Measurements from ENCODE around the gene SOCS2. TPM values are rescaled to one million over a fixed set of nuclear protein-coding genes. Genes with fewer than 3 reads are reported as not detected.

SOCS2 gene
- total and polyA plus RNA-seq, 11 donors: 9.2 to 46.5 (median 19.0) TPM

DNA sequence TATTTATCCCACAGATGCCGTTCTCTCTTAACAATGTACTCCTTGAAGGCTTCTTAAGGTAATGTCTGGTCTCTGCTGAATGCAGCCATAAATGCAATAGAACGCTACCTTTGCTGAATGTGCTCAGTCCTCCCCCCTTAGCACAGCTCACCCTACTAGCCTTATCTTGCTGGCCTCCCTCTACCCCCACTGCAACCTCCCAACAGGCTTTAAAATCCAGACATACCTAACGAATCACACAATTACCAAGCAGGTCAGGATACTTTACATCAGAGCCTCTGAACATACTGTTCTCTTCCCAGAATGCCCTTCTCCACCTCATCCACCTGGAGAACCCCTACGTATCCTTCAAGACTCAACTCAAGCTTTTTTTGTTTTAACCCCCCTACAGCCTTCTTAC, 53.7 kb downstream of the SOCS2 start:
- intact Hi-C loops (cut with DNase I): loop anchor here in 2 of 10 donors (5.0 kb wide), 1 partner anchor 36 kb away; no protein-coding TSS in a partner anchor
- Histone ChIP-seq H3K27me3 (no peaks in the 10 kb centered on the region), H3K9me3 (peaks cover 0 to 6% (median 0%) of the 10 kb centered on the region in 12 donors), H3K4me1 (peaks cover 0 to 9% (median 0%) of the 10 kb centered on the region in 12 donors), H3K4me3 (no peak overlapping the region), H3K36me3 (no peaks in the 10 kb centered on the region), H3K27ac (no peak overlapping the region)
- DNase-seq (no peak), ATAC-seq (no peak)
- 91 to 95% (median 93%) methylated on average over 4 of the region's 4 CpGs for WGBS, 4 donors
- no peak for TF ChIP-seq POLR2A (IDR thresholded peaks at IDR 0.05)
- TF ChIP-seq, protein P1, sequence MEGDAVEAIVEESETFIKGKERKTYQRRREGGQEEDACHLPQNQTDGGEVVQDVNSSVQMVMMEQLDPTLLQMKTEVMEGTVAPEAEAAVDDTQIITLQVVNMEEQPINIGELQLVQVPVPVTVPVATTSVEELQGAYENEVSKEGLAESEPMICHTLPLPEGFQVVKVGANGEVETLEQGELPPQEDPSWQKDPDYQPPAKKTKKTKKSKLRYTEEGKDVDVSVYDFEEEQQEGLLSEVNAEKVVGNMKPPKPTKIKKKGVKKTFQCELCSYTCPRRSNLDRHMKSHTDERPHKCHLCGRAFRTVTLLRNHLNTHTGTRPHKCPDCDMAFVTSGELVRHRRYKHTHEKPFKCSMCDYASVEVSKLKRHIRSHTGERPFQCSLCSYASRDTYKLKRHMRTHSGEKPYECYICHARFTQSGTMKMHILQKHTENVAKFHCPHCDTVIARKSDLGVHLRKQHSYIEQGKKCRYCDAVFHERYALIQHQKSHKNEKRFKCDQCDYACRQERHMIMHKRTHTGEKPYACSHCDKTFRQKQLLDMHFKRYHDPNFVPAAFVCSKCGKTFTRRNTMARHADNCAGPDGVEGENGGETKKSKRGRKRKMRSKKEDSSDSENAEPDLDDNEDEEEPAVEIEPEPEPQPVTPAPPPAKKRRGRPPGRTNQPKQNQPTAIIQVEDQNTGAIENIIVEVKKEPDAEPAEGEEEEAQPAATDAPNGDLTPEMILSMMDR (IDR thresholded peaks at IDR 0.05): no peak

Other genes starting within 250 kb of the SOCS2 start
- 100 to 1,000 TPM; 168 to 667 (median 248) TPM for gene NUDT4, start 194.8 kb upstream of the SOCS2 start, total RNA-seq
- gene NUDT4, start 194.8 kb upstream of the SOCS2 start, polyA plus RNA-seq: 100 to 1,000 TPM in 1 of 2 donors, 10 to 100 TPM in 1; 59.9 to 242 TPM
- gene UBE2N, start 130.7 kb upstream of the SOCS2 start, total RNA-seq: 100 to 1,000 TPM in 2 of 9 donors, 10 to 100 TPM in 7; 53.6 to 107 (median 88.1) TPM
- 10 to 100 TPM; 55.8 to 91.1 TPM for gene UBE2N, start 130.7 kb upstream of the SOCS2 start, polyA plus RNA-seq
- gene MRPL42, start 105.2 kb upstream of the SOCS2 start, total RNA-seq: 10 to 100 TPM; 31.2 to 53.0 (median 46.7) TPM
- 10 to 100 TPM; 23.0 to 43.2 TPM for gene MRPL42, start 105.2 kb upstream of the SOCS2 start, polyA plus RNA-seq
- 100 to 1,000 TPM in 1 of 9 donors, 10 to 100 TPM in 8; 40.1 to 100 (median 56.1) TPM for gene CRADD, start 104.7 kb downstream of the SOCS2 start, total RNA-seq
- gene CRADD, start 104.7 kb downstream of the SOCS2 start, polyA plus RNA-seq: 10 to 100 TPM; 11.0 to 40.4 TPM